GF-D8 (cell line): ENCODE measurements around the gene VAPB.
"Not testable (repeated sequence)": the region's sequence is repeated elsewhere in the genome, so short reads cannot be mapped to it uniquely, and the experiment has no call there.

ENCODE experiments used
- DNase-seq: peaks from one replicate; lab custom pipeline; 2025; lab: John Stamatoyannopoulos, UW

Gene VAPB, protein sequence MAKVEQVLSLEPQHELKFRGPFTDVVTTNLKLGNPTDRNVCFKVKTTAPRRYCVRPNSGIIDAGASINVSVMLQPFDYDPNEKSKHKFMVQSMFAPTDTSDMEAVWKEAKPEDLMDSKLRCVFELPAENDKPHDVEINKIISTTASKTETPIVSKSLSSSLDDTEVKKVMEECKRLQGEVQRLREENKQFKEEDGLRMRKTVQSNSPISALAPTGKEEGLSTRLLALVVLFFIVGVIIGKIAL

DNA sequence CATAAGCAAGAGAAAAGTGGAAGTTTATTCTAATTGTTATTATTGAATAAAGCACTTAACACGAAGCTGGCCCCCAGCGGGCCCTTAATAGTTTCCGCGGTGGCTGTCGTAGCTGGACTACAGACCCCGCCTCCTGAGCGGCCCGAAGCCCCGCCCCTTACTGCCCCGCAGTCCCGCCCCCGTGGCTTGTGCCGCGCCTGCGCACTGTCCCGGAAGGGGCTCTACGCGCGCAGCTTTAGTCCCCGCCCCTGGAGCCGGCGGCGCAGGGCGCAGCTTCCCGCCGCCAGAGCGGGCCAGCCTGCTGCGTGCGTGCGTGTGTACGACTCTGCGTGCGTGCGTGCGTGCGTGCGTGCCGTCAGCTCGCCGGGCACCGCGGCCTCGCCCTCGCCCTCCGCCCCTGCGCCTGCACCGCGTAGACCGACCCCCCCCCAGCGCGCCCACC is at the start of gene VAPB:
Gene VAPB, plus strand, starts transcription at position 348 of the 442 bp plus-strand sequence. CDS start 231 bp downstream, outside the sequence.
- DNase-seq, result peak; percentile 80

DNA sequence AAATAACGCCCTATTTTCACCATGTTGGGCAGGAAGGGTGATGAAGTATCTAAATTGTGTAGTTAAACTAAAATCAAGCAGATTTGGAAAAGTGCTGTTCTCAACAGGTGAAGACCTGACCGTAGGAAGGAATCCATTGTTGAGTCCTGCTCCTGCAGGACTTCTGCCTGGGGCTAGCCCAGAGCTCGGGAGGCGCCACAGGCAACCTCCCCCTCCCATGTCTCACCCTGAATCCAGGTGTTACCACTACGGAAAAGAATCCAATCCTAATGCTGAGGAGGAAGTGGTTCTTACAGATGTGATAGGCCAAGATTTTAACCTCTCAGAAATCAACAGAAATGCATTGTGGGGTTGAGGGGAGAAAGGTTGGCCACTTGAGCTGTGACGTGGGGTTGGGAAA is 49.3 kb upstream of the VAPB start:
- no peak for DNase-seq

DNA sequence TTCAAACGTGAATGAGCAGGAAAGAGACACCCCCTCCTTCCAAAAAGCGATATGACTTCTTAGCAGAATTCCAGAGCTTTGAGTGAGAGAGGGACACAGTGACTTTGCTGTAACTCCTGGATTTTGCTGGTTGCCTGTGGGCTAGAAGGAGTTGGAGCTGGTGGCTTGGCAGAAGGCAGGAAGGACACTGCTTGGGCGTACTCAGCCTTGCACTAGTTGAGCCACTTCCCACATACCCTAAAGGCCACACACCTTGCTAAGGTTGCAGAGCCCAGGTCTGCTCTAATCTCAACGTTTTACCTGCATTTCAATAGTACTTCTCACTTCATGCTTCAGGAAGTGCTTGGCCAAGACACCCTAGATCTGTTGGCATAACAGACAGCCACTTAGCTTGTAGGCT is 48.9 kb upstream of the VAPB start:
- no peak for DNase-seq

DNA sequence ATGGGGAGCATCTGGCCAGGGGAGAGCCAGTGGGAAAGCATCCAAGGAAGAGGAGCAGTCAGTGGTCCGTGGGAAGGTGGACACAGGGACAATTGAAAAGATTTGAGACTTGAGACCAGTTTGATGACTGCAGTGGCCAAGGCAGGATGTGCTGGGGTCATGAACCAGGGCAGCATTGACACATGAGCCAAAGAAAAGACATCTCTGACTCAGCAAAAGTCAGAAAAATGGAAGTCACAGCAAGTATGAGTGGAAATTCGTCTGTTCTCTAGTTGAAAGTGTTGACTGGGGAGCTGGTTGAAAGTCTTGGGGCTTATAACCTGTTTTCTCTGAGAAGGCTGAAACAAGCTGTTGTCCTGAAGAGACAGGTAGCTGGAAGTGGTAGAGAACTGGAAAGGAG is 48.2 kb upstream of the VAPB start:
- DNase-seq, result no peak

DNA sequence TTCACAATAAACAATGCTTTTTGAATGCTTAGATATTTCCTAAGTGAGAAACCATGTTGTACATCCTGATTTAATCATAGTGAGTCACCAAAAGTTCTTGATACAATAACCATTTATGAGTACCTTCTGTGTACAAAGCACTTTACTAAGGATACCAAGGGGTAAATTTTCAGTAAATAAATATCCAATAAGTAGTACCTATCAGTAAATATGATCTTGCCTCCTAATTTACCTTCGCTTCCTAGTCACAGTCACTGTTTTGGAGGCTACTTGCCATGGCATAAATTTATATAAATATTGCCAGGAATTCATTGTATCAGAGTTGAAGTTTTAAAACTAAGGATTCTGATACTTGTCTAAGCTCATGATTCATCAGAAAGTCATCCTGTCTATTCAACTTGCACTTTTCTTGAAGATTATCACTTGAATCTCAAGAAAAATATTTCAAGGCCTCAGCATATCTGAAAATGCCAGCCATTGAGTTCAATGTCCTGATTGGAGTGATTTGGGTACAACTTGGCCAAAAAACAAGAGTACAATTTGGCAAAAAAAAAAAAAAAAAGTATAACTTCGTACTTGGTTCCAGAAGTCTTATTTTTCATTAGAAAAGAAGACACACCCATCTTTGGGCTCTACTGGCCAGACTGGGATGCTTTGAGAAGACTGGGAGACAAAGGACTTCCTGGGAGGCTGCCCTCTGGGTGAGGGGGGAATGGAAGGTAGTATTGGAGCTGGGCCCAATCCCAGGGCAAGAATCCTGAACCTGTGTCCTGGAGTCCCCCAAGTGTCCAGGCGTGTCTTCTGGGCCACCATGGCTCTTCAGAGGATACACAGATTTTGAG is 46.7 kb upstream of the VAPB start:
- DNase-seq, result no peak

DNA sequence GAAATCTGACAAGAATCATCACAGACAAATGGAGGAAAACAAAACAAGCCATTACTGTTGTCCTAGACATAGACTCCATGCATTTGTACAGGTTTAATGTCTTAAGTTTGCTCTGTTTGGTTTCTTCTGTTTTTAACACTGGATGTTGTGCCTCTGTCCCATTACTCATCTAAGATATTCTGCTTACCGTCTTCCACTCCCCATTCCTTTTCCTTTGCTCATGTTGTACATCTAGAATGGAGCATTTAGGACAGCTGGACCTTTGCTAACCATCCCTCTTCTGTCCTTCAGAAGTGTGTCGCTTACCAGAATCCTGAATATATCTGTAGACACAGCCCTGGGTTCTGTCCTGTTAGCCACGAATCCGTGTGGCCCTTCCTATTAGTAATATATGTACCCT is 44.3 kb upstream of the VAPB start:
- DNase-seq, result no peak

DNA sequence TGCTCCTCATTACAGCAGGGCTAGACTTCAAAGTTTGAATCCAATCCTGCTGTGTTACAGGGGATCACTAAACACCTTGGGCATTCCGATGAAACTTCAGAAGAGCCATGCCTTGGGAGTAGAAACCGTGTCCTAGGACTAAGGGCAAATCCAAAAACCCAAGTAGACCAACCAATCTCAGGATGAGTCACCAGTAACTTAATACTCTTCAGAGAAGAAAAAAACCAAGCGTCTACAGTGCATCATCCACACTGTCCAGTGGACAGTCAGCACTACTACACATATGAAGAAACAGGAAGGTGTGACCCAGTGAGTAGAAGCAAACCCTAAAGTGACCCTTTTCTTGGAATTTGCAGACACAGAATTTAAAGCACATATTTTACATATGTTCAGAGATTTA is 39.5 kb upstream of the VAPB start:
- no peak for DNase-seq

DNA sequence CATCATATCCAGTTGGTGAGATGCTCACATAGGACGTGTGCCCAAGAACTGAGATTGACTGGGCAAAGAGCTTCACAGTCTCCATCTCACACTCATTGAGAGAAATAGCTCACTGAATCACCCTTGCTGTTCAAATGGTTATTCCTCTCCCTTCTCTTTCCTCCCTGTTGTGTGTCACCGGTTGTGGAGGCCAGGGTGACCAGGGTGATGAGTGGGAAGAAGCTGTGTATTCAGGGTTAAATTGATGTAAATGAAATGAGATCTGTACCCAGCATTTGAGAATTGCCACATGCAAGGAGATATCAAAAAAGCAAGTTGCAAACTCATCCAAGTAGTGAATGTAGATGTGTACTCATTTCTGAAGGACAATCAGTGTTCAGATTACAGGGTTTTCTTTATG is 36.6 kb upstream of the VAPB start:
- DNase-seq, result no peak

DNA sequence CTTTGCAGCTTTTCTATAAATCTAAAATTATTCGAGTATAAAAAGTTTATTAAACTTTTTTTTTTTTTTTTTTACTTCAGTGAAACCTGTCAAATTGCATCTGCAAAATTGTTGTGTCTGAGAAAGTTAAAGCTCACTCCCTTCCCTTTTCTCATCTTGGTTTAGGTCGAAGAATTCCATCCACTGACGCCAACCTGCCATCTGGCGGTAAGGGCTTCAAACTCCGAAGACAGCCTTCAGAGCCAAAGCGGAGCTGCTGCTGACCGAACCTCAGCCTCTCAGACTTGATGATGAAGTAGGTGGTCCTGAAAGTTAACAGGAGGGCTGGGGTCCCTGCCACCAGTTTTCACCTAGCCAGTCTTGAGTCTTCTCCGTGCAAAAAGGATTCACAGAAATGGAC is 29.6 kb upstream of the VAPB start:
- no peak for DNase-seq

DNA sequence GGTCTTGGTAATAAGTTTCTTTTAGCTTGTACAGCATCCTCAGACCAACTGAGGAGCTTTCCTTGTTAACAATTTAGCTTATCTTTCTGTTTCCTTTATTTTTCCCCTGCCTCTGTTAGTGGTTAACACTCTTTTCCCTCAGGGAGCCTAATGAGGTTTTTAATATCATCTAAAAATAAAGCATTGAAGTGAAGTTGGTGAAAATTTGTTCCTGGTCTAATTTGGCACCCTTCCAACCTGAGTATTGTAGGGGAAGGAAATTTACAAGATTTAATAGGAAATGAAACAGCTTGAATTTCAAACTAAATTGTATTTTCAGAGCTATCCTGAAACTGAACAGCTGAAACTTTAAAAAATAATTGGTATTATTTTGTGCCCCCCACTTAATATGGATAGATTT is 28.1 kb upstream of the VAPB start:
- DNase-seq, result no peak

DNA sequence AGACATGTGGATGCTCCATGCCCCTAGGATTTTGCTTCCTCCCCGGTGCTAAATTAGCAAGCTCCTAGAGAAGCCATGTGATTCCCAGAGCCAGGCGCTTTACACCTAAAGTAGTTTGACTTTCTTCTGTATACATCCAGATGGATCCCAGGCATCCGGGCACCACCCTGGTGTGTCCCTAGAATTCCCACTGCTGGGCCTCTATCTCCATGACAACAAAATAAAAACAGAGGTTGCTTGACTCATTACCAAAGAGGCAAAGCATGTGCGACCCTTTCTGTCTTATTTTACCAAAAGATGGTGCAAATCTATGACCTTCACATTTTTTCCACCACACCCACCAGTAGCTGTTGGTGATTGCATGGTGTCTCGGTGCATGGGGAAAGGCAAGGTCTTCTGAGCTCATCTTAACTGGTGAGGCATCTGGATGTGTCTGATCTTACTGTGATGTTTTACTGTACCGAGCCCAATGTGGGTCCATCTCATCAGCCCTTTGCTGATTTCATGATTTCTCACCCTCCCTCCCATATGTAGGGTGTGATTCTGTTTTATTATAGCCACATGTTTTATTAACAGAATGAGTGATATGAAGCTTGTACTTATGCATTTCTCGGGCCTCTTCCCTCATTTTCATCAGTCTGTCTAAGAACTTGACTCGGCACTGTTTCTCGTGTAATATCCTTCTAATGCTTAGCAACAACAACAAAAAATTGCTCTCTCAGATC is 27.4 kb upstream of the VAPB start:
- DNase-seq, result no peak

DNA sequence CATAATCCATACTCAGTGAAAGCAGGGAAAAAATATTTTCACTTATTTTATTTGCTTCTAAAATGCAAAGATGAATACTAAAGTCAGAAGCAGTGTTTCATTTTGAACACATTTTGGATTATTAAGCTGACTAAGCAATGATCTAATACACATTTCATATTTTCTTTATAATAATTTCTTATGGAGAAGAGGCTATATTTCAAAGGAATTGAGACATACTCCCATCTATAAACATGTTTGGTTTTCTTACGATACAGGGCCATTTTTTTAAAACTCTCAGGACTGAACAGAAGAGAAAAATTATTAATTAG is 26.9 kb upstream of the VAPB start:
- DNase-seq, result no peak

DNA sequence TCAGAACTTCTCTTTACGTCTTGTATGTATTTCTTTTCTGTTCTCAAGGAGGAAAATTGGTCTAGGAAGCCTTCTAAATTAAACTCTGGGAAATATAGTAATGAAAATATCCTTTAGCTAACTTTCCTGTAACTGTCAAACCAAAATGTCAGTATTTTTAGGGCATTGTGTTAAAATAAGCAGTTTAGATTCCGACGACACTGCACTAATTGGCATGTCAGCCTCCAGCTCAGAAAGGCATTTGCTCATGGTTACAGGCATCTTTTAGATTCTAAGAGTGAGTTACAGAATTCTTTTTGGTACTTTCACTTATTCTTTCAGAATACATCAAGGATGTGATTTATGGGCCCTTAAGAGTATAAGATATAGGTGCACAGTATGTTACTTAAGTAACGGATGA is 26.1 kb upstream of the VAPB start:
- no peak for DNase-seq

DNA sequence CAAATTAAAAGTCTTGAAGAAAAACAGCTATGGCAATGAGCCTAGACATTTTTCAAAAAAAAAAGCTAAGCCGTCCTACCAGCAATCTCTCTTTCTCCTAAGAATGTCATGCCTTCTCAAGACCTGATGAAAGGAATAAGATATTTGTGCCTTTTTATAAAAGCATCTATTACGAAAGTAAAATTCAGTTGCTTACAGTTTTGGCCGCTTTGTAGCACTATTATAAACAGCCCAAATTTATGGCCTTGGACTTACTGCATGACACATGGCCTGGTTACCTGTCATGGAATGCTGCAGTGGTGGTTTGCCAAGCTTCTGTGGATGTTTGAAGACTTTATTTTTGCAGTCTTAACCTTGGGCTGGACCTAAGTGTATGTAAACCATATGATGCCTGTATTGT is 22.2 kb upstream of the VAPB start:
- no peak for DNase-seq

DNA sequence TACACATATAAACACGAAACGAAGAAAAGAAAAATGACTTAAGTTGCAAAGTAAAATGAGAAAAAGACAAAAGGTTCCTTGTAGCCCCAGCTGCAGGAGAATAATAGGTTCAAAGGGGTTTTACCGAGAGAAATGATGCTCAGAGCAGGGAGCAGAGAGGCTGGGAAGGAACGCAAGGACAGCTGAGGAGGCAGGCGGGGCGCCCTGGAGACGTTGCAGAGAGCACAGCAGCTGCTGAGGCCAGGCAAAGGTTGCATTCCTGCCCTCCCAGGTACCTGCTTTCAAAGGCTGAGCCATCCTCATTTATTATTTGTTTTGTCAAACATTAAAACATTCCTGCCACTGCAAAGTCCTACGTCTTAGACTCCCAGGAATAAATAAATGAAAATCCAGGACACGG is 16.2 kb upstream of the VAPB start:
- no peak for DNase-seq

DNA sequence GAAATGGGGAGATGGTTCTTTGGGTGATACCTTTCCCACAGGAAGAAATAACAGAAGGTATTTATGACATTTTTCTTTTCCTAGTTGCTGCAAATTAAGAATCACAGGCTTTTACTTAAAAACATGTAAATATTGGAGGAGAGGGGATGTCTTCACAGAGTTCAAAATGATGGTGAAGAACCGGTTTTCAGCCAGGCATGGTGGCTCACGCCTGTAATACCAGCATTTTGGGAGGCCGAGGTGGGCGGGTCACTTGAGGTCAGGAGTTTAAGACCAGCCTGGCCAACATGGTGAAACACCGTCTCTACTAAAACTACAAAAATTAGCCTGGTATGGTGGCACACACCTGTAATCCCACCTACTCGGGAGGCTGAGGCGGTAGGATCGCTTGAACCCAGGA is 15.7 kb upstream of the VAPB start:
- not testable (repeated sequence) for DNase-seq

DNA sequence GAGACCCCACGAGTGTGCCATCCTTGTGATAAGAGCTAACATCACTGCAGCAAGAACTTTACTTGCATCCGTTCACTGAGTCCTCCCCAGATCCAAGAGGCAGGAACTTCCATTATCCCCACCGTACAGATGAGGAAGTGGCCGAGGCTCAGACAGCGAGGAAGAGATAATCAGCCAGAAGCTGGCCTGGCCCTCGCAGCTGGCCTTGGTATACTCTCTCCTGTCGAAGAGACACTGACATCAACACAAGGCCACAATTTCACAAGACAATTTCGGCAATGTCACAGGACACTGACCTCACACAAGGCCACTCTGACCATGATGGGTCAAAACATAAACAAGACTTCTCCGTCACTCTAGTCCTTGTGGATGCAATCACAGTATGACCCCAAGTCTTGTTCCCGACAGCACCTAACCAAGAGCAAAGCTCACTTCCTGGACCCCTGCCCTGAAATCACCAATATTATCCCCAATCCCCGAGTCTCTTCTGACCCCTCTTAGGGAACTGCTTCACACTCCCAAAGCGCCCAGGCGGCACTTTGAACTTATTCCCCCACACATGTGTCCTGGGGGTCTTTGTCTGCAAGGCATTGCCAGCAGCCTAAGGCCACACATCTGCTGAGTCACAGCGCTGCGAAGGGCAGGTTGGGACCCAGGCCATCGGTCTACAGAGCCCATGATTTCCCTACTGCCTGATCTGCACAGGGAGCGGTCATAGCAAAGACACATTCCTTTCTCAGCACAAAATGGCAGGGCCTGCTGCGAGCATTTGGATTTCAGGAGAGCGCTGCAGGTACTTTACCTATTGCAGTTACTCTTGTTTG is 14.8 kb upstream of the VAPB start:
- no peak for DNase-seq

DNA sequence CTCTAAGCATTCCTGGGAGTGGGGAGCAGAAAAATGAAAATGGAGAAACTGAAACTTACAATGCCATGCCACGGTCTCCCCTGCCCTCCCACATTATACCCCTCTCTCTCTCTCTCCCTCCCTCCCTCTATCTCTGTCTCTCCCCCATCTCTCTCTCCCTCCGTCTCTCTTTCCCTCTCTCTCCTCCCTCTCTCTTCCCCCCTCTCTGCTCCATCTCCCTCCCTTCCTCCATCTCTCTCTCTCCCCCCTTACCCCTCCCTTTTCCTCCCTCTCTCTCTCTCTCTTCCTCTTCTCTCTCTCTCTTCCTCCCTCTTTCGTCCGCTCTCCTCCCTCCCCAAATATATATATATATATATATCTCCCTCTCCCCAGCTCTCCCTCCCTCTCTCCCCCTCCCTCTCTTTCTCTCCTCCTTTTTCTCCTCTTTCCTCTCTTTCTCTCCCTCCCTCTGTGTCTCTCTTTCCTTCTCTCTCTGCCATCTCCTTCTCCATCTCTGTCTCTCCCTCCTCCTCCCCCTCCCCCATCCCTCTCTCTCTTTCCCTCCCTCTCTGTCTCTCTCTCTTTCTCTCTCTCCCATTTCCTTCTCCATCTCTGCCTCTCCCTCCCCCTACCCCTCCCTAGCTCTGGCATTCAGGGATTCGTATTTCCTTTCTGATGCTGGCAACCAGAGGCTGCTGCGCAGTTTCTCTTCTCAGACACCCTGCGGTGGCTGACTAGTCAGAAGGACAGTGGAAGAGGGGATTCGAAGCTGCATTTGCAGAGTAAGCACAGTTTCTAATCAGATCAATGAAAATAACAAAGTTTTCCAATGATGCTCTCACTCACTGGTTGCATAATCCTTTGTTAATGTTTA is 13.9 kb upstream of the VAPB start:
- DNase-seq, result no peak

DNA sequence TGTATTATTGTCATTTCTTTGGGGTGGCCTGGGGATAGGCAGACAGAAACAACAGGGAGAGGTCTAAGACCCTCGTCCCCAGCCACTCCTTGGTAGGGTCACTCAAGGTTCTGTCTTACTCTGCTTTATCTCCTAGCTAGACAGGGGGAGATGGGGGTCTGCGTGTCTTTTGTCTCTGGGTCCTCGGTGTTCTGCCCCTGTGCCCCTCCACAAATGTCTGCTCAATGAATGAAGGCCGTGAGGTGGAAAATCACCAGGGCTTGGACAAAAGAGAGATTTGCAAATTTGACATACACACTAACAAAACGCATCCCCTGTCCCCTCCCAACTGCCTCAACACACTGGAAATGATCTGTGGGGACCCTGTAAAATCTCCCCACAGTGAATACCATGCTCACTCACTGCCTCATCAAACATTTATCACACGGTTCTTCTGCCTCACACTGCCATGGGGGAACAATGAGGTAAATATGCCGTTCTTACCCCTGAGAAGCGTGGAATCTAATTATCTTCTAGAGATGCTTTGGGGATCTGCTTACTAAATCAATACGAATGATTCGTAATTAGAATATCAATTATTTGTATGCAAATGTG is 13.2 kb upstream of the VAPB start:
- no peak for DNase-seq

DNA sequence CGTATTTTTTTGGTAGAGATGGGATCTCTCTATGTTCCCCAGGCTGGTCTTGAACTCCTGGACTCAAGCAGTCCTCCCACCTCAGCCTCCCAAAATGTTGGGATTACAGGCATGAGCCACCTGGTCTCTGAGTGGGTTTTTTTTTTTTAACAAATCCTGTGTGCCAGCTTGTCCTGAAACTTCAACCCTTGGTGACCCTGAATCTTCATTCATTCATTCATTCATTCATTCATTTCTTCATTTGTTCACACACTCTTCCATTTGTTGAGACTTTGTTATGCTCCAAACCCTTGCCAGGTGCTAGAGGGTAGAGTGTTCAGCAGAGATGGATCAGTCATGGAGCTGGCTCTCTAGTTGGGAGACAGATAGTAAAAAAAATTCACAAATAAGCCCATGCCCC is 12.0 kb upstream of the VAPB start:
- DNase-seq, result no peak
